GM21723 (cell line): Measurements from ENCODE around the gene ATP10B.

Source experiments
- ATAC-seq: cut with Tn5 transposase; IDR thresholded peaks from one replicate; pipeline ENCODE4 v1.9.1; 2021; ENCODE audit warnings: mild to moderate bottlenecking, moderate library complexity; ENCODE audit not compliant: unreplicated experiment

Gene ATP10B

DNA sequence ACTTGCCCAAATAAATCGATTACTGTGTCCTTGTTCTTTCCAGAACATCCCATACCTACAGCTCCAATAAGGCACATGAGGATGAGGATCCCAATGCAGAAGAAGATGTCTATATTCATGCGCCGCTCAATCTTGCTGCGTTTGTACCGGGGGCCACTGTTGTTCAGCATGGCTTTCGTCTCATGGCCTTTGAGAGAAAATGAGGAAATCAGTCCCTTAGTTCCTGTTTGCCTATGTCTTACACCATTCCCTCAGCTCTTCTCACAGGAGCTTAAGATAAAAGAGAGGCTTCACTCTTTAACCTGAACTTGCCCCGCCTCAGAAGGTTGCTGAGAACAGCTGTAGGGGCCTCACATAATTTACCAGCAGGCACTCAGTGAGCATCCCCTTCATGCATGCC, 211.6 kb downstream of the ATP10B start:
- no peak for ATAC-seq

DNA sequence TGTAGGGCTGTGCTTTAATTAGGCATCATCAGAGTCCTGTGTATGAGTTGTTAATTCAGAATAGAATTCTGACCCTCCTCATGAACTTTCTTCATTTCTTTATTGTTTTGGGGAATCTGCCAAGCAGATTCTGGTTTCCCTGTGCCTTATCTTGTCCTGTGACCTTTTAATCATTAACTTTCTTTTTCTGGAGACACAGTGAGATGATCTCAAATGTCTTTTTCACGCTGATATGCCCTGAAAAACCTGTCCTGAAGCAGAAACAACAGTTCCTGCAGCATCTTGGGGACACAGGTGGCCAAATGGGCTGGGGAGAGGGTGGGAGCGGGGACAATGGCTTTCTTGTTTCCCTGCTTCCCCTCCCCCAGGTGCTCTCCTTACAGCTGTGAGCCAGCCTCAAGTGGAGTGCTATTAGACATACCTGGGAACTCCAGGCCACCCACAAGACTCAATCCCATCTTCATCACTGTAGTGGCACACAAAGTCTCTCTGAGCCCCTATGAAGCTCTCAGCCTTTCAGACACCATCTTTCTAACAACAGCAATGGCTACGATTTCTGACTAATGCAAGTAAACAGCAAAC, 213.8 kb downstream of the ATP10B start:
- no peak for ATAC-seq

DNA sequence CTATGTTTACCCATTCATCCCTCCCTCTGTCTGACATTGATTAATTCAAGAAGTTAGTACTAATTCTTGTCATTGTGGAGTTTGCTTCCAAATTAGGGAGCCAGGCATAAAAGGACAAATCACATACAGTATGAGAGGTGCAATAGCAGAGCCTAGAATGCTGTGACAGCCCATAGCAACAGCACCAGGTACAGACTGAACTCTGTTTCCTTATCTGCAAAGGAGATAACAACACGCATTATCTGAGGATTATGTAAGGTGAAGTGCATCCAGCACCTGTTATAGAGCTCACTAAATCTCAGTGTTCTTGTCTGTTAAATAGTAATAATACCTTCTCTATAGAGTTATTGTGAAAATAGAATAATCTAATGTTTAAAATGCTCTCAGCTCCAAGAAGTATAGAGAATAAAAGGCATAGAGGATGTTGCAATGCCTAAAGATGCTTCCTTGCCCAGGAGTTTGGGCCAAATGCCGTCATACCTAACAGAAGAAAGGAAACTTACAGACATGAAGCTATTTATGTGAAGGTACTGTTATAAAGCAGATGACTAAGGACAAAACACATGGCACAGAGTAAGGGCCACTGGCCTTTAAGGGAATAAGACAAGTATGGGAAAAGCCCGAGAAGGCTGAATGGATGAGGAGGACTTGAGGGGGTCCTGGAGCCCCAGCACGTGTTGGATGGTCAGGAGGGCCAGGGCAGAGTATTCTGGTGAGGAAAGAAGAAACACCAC, 214.5 kb downstream of the ATP10B start:
- ATAC-seq = no peak

DNA sequence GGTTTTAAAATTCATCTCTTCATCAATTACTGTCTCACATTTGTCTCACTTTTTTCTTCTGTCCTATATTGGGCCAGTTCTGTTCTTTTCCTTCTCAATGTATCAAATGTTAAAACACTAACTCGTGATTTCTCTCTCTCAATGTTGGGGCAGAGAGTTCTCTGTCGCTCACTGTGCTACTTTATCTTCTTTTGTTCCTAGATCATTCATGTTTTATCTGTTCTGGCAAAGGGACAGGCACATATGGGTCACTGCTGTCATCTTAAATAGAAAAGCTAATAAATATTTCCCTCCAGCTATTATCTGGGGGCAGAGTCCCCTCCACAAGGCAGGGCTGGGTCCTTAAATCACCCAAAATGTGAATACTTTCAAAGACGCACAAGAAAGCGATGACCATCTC, 216.3 kb downstream of the ATP10B start:
- no peak for ATAC-seq

DNA sequence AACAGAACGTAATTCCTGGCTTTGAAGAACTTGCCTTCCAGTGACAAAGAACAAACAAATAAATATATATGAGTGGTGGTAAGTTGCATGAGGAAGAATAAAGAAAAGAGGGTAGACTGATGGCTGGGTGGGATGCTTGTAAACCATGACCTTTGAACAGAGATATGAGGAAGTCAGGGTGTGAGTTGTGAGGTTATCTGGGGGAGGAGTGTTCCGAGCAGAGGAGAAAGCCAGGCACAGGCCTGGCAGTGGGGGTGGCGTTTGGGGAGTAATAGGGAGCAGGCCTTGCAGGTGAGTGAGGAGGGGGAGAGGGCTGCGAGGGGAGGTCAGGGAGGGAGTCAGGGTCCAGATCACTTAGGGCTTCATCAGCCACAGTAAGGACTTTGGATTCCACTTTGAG, 217.0 kb downstream of the ATP10B start:
- no peak for ATAC-seq

DNA sequence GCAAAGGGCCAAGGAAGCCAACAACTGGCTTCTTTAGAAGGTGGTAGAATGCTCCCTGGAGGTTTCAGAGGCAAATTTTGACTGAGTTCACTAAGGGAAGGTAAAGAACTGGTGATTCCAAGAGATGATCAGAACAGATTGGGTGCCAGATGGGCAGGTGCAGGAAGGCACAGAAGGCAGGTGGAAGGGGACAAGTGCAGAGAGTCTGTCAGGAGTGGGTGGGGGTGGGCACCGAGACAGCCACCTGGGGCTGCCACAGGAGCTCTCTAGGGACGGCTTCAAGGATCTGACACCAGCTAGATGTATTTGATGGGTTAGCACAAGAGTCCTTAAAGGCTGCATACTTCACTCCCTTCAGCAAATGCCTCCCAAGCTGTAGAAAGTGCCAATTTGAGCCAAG, 223.0 kb downstream of the ATP10B start:
- ATAC-seq = no peak

DNA sequence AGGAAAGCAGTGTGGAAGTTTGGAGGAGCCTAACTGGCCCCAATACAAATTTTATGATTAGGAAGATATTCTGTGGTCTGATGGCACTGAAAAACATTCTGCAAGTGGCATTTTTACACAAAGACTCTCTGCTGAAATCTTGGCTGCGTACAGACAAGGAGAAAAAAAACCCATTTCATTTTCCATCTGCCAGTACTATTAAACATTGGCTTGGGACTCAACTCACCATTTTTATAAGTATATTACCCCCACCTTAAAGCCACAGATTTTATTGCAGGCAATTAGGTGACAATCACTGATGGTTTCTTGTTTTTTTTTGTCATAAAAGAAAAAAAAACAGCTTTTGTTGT, 223.4 kb downstream of the ATP10B start:
- no peak for ATAC-seq

DNA sequence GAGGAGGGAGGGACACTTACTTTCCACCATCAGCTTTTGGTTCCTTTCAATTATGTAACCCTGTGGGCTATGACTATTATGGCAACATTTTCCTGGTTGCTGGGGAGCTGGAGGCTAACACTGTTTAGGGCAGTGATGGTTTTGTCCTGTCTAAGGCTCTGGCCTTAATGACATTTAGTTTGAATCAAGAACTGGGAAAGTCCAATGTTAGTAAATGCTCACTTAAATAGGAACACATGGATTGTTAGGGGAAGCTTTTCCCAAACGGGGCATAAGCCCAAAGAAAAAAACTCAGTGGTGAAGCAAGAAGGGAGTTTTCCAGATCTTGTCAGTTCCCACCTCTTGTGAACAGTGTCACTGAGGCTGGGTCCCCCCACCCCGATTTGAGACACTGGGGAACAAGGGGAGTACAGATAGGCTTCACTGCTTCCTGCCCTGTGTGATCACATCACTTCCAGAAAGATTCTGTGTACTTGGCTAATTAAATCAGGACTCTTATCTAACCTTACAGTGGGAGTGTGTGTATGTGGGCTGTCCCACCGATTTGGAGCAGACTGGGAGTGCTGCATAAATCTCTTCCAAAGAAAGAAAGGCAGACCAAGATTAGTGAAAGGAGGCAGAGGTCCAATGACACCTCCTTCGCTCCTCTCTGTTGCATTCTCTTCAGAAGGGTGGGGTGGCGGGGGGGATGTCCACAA, 223.9 kb downstream of the ATP10B start:
- ATAC-seq = no peak

DNA sequence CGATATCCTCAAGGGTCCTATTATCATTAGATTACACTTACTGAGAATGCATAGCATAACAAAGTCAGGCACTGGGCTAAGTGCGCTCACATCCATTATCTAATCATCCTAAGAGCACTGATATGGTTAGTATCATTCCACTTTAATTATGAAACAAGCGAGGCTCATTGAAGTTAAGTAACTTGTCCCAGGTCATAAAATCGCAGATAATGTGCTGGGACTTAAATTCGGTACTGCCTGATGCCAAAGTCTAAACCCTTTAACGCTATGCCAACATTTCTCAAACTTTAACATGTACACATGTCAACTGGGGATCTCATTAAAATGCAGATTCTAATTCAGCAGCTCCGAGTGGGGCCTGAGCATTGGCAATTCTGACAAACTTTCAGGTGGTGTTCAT, 225.7 kb downstream of the ATP10B start:
- ATAC-seq = no peak

DNA sequence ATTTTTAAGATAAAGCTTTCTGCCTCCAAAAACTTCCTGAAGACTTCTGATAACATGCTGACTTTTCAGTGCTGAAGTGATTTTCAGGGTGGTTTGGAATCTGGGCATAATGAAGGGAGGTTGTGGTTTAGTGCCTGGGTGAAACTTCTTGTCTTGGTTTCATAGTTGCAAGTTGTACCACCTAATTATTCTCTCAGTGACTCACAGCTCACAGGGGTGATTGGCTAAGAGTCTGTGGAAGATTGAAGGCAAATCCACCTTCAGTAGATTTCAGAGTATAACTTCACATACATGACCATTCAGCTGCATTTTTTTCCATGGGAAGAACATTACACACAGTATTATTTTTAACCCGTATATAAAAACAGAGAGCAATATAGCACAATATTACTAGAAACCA, 230.5 kb downstream of the ATP10B start:
- no peak for ATAC-seq

DNA sequence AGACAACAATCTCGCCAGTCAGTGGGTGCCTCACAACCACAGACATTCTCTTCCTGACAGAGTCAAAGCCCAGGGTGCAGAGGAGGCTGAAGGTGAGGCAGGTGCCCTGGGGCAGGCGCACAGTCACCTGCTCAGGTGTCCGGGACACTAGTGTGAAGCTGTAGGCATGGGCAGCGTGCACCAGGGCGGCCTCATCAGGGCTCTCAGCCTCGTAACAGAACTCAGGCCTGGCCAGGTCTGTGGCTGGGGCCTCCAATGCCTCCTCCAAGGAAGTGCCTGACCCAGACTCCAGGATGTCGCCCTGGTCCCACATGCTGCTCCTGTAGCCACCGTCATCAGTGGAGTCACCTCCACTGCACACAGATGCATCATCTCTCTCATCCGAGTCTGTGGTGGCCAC, 231.6 kb downstream of the ATP10B start:
- no peak for ATAC-seq

DNA sequence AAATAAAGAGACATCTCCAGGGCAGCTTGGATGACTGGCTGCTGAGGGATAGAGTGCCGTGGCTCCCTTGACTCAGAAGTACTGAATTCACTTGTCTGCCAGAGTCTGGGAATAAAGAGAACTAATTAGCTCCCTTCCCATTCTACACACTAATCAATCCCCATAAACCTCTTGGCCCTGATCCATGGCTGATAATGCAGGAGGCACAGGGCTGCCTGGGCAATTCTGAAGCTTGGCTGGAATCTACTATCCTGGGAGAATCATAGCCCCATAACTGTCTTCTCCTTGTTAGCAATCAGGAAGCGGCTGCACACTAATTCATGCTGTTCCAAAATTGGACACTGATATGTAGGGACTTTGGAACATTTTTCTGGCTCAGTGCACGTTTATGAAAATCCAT, 232.6 kb downstream of the ATP10B start:
- no peak for ATAC-seq

DNA sequence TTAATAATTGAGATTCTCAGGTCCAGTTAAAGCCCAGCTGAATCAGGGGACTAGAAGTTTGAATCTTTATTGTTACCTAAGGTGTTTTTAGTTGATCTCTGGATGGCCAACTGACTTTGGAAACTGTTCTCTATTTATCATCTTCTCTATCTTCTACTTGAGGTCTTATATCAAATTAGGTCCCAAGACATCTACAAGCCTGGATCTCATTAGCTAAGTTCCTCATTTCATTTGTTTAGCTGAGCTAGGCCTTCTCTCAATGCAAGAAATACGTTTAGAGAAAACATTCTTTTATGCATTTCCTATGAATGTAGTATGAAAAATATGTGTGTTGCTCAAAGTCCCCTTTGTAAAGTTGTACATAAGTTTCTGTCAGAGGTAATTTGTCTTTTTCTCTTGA, 233.7 kb downstream of the ATP10B start:
- no peak for ATAC-seq

DNA sequence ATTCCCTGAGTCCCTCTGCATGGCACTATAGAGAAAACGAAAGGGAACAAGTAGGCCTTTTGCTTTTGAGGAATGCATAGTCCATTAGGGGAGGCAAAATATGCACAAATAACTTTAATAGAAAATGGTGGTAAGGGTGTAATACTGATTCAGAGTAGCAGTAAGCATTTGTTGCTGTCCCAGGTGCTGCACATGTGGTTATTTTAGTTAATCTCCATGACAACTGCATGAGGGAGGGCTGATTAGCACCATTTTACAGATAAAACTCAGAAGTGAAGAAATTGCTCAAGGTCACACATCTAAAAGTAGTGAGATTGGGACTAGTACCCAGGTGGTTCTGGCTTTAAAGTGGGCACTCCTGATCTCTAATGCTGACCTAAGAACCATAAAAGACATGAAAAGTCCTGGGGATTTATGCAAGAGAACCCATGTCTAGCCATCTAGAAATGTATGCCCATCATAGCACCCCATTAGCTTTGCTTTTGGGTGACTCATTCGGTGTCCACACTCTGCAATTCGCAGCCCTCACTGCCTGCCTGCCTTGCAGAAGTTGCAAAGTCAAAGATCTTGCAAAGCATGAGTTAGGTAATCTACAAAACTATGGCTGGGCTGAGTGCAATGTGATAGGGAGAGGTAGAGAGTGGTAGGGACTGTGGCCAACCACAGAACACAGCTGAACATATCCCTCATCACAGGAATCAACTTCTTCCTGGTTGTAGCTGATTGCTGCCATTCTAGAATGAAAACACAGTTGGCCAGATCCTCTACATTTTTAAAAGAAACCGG, 235.1 kb downstream of the ATP10B start:
- ATAC-seq = no peak

DNA sequence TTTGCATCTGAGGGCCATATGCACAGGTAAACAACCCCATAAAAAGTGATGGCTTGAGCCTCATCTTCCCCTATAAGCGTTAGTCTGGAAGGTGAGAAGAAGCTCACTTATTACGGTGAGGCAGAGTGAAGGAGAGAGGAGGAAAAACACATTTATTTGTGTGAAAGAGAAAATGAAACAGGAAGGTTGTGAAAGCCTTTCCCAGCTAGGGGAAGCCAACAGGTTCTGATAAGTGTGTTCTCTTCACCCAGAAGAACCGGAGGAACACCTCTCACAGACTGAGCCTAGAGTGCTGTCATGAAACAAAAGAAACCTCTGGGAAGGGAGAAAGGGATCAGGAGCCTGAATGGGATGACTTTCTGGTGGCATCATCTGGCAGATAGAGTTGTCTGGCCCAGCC, 237.9 kb downstream of the ATP10B start:
- ATAC-seq = no peak

DNA sequence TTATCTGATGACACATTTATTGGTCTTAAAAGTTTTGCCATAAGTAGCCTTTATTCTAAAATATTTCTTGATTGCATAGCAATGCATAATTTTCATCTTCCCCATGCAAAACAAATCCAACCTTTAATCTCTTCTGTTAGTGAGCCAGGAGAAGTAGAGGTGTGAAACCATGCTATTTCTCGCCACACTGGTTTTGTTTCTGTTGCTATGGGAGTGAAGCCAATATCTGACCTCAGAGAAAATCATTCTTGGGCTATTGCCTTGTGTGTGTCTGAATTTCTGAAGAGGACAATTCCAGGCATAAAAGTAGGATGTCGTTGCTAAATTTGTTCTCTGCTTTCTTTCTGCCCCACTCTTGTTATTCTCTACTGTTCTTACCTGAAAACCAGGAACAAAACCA, 246.7 kb downstream of the ATP10B start:
- peak; percentile 67 for ATAC-seq

DNA sequence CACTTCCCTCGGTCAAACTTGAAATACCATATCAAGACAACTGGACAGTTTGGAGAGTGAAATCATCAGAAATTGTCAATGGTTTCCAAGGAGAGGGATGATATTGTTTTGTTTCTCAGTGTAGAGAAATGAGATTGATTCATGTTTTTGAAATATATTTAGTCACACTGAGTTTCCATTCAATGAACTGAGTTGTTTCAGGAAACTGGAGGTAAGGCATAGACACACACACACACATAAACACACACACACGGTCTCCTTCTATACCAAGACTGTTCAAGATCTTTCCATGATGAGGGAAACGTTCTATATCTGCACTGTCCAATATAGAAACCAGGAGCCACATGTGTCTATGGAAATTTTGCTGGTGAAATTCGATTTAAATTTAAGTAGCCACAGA, 247.5 kb downstream of the ATP10B start:
- ATAC-seq = no peak

DNA sequence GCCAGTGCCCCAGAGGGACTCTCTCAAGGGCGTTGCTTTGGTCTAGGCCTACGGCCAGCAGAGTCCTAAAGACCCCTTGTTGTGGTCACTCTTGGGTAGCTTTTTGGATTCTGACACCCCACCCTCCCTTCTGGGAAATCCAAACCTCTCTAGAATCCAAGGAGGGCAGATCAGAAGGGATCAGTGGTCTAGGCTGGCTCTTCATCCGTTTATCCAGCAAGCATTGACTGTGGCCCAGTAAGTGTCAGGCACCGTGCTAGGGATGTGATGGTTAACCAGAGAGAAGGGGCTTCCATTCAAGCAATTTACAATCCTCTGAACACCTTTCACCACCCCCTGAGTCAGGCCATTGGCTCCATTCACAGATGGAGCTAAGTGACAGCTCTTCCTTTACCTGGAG, 249.3 kb downstream of the ATP10B start:
- ATAC-seq = no peak

DNA sequence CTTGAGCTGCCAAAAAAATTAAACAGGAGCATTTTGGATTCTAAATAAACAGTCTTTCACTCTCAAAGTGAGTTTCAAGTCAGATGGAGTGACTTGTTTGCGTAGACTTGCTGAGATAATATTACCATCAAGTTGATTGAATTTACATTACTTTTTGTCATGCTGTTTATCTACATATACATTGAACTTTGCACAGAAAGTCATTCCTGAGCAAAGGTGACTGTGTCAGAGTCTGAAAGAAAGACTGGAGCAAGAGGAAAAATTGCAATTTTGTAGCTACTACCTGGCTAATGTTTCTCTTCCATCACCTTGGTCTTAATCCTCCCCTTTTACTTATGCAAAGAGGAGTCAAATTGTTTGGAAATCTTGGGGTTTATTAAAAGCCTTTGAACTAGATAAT, 251.0 kb downstream of the ATP10B start:
- no peak for ATAC-seq

DNA sequence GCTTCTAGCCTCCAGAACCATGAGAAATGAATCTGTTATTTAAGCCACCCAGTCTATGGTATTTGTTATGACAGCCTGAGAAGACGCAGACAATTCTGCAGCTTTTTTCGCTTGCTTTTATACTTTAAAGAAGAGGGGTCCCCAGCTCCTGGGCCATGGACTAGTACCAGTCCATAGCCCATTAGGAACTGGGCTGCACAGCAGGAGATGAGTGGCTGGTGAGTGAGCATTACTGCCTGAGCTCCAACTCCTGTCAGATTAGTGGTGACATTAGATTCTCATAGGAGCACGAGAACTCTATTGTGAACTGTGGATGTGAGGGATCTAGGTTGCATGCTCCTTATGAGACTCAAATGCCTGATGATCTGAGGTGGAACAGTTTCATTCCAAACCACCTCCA, 278.7 kb downstream of the ATP10B start:
- no peak for ATAC-seq

DNA sequence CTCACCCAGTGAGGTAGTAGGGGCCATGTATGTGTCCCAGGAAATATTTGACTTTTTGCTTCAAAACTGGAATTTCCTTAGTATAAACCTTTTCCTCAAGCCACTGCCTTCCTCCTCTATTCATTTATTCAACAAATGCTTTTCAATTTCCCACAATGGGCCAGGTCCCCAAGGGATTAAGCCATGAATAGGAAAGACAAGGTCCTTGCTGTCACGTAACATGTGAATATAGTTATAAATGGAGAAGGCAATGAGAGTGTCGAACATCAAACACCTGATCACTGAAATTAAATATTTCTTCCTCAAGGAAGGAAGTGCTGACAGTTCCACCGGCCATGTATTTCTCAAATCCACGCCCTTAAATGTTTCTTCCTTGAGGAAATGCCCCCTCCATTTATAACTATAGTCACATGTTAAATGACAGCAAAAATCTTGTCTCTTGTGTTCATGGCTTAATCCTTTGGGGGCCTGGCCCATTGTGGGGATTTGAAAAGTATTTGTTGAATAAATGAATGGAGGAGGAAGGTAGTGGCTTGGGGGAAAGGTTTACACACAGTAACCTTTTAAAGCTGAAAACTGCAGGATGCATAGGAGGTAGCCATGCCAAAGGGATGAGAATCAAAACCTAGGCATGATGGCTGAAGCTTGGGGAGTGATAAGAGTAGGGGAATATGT, 284.8 kb downstream of the ATP10B start:
- ATAC-seq = no peak
